HL-60/S4 (cell line): ENCODE results near the gene TRAF7.

Experiments
- in situ Hi-C: fragments of 300-500 bp; cut with MboI; formaldehyde crosslinking; loops from 2 replicates; pipeline ENCODE4 v1.14.3; 2022; ENCODE audit warnings: low sequenced_read_pairs

Gene TRAF7

GRCh38 chr16:2179576-2179975 lies 24.0 kb downstream of the TRAF7 start:
- in situ Hi-C loops = no loop called here

- in situ Hi-C loops = no loop called here
These were observed 24.9 kb downstream of the TRAF7 start for GRCh38 chr16:2180461-2180860.

- in situ Hi-C loops = no loop called here
These were observed 25.7 kb downstream of the TRAF7 start for GRCh38 chr16:2180962-2181923.

- in situ Hi-C loops = no loop called here
These were observed 26.4 kb downstream of the TRAF7 start for GRCh38 chr16:2181952-2182351.

- in situ Hi-C loops = no loop called here
These were observed 28.1 kb downstream of the TRAF7 start for GRCh38 chr16:2183671-2184070.

- in situ Hi-C loops = no loop called here
These were observed 28.8 kb downstream of the TRAF7 start for GRCh38 chr16:2184346-2184745.

- in situ Hi-C loops = no loop called here
These were observed 29.4 kb downstream of the TRAF7 start for GRCh38 chr16:2184962-2185361.

GRCh38 chr16:2186064-2186463 lies 30.5 kb downstream of the TRAF7 start:
- in situ Hi-C loops = no loop called here

- in situ Hi-C loops = no loop called here
These were observed 30.9 kb downstream of the TRAF7 start for GRCh38 chr16:2186505-2186904.

- in situ Hi-C loops = no loop called here
These were observed 31.6 kb downstream of the TRAF7 start for GRCh38 chr16:2187212-2187611.

- in situ Hi-C loops = no loop called here
These were observed 32.8 kb downstream of the TRAF7 start for GRCh38 chr16:2188395-2188794.

GRCh38 chr16:2189252-2189893 lies 33.8 kb downstream of the TRAF7 start:
- in situ Hi-C loops = no loop called here

GRCh38 chr16:2190002-2190658 lies 34.5 kb downstream of the TRAF7 start:
- in situ Hi-C loops = no loop called here

- in situ Hi-C loops = no loop called here
These were observed 35.3 kb downstream of the TRAF7 start for GRCh38 chr16:2190659-2191445.

GRCh38 chr16:2191446-2191706 lies 35.8 kb downstream of the TRAF7 start:
- in situ Hi-C loops = no loop called here

- in situ Hi-C loops = no loop called here
These were observed 38.7 kb downstream of the TRAF7 start for GRCh38 chr16:2194166-2194834.

- in situ Hi-C loops = no loop called here
These were observed 39.3 kb downstream of the TRAF7 start for GRCh38 chr16:2194852-2195321.

GRCh38 chr16:2195322-2196161 lies 40.0 kb downstream of the TRAF7 start:
- in situ Hi-C loops = no loop called here

- in situ Hi-C loops = no loop called here
These were observed 40.8 kb downstream of the TRAF7 start, which contains the start of gene CASKIN1 for GRCh38 chr16:2196162-2196980. Gene CASKIN1 (minus strand): TSS chr16:2196605. CDS start chr16:2196432, 173 bp downstream.
